Limb (tissue), 2 donors: ENCODE data around the gene DECR2.
A peak's percentile ranks its signal among the peaks of the same experiment; 100 is the strongest.
"Not testable (repeated sequence)": the region's sequence is repeated elsewhere in the genome, so short reads cannot be mapped to it uniquely, and the experiment has no call there.

ENCODE experiments used
- DNase-seq, 2 donors: peaks; one replicate each; pipeline ENCODE4 v3.0.0-alpha.2; 2016; ENCODE audit errors: extremely low spot score in 2 of 2

Gene DECR2

DNA sequence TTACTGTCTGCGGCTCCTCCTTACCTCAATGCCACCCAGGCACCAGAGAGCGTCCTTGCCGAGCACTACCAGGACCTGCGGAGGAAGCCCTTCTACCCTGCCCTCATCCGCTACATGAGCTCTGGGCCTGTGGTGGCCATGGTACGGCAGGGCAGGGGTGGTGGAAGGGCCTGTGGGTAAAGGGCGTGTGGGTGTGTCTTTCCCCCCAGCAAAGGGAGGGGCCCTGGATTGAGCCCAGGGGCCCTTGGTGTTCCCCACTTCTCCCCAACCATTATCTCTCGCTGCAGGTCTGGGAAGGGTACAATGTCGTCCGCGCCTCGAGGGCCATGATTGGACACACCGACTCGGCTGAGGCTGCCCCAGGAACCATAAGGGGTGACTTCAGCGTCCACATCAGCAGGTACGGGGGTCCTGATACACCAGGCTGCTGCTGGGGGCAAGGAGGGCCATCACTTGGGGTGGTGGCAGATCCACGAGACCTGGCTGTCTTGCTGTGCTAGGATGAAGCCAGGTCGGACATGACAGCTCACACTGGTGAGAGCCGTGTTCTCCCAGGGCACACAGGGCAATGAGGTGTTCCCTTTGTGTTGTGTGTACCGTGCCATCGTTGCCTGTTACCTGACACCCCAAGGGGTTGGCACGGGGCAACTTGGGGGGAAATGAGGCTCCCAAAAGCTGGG is 2.2 kb upstream of the DECR2 start:
- no peak for DNase-seq

DNA sequence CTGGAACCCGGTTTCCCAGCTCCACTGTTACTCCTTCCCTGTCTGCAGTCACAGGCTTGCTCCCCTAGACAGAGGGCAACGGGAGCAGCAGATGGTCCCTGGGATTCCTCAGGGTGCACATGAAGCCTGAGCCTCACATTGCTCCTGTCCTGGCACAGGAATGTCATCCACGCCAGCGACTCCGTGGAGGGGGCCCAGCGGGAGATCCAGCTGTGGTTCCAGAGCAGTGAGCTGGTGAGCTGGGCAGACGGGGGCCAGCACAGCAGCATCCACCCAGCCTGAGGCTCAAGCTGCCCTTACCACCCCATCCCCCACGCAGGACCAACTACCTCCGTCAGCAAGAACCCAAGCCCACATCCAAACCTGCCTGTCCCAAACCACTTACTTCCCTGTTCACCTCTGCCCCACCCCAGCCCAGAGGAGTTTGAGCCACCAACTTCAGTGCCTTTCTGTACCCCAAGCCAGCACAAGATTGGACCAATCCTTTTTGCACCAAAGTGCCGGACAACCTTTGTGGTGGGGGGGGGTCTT is 1.6 kb upstream of the DECR2 start:
- no peak for DNase-seq

DNA sequence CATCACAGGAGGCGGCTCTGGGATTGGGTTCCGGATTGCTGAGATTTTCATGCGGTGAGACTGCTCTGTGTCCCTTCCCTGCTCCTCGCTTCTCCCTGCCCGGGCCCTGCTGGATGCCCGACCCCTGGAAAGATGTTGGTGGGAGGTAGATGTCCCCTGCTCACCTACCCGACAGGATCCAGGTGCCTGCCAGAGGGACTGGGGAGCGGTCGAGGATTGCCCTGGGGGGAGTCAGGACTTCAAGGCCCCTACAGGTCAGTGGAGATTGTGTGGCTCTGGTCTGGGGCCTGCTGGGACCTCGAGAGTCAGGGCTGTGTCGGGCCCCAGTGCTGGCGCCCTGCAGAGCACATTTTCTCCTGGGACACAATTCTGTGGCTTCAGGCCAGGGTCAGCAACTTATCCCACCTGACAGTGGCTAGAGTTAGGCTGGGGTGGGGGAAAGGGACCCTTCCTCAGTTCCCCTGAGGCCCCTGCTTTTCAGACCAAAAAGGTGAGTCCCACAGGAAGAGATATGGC is 3.3 kb downstream of the DECR2 start:
- no peak for DNase-seq

DNA sequence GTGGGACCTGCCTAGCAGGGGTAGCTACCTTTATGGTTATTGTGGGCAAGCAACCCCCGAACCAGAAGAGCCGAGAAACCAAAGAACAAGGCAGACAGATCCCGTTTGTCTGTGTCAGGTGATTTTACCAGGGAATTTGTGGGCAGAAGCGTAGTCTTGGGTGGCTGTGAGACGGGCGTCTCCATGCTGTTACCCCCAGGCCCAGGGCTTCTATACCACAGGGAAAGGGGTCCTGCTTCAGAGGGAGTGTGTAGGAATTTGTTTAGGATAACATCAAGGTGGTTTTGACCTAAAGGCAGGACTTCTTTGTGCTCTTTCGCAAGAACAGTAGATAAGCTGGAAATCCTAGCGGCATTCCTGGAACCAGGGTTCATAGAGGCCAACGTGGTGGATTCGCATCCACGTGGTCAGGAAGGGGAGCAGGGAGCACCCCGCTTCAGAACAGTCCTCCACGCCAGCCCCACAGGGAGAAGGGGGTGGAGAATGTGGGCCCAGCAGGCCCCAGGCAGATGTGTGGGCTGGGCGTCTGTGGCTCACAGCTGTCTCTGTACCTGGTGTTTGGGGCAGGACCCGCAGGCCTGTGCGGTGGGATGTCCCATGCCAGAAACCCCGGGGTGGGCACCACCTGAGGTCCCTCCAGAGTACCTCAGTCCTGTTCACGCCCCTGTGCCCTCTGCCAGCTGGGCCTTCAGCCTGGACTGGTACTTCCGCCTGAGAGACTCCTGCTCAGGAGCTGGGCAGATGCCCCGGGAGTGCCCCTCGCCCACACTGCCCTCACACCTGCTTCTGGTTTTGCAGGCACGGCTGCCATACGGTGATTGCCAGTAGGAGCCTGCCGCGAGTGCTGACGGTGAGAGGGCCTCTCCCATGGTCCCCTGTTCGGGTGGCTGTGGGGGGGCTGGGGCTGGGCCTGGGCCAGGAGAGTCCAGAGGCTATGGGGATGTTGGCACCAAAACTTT is 4.1 kb downstream of the DECR2 start:
- DNase-seq: no peak

DNA sequence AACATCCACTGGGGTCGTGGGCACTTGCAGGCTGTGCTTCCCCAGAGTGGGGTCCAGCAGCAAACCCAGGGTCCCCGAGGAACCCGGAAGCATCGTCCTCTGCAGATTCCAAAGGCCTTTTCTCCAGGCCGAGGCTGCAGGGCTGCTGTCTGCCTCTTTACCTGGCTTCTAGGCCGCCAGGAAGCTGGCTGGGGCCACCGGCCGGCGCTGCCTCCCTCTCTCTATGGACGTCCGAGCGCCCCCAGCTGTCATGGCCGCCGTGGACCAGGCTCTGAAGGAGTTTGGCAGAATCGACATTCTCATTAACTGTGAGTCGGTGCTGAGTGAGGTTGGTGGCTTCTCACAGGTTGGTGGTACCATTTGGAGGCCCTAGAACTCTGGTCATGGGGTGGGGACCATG is 5.6 kb downstream of the DECR2 start:
- DNase-seq: no peak

DNA sequence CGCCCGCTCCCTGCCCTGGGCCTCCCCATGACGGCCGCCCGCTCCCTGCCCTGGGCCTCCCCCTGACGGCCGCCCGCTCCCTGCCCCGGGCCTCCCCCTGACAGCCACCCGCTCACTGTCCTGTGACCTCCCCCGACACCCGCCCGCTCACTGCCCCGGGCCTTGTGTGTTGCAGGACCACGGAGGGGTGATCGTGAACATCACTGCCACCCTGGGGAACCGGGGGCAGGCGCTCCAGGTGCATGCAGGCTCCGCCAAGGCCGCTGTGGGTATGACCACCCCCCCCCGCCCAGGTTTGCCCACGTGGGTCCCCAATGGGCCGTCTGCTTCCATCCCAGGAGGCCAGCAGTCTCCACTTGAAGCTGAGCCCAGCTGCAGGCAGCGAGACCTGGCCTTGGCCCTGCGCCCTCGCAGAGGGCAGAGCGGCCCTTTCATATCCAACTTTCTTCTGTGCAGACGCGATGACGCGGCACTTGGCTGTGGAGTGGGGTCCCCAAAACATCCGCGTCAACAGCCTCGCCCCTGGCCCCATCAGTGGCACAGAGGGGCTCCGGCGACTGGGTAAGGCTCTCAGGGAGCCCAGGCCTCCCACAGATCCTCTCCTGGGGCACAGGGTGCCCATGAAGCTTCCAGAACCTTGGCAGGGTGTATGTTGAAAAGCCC is 9.0 kb downstream of the DECR2 start:
- no peak for DNase-seq

DNA sequence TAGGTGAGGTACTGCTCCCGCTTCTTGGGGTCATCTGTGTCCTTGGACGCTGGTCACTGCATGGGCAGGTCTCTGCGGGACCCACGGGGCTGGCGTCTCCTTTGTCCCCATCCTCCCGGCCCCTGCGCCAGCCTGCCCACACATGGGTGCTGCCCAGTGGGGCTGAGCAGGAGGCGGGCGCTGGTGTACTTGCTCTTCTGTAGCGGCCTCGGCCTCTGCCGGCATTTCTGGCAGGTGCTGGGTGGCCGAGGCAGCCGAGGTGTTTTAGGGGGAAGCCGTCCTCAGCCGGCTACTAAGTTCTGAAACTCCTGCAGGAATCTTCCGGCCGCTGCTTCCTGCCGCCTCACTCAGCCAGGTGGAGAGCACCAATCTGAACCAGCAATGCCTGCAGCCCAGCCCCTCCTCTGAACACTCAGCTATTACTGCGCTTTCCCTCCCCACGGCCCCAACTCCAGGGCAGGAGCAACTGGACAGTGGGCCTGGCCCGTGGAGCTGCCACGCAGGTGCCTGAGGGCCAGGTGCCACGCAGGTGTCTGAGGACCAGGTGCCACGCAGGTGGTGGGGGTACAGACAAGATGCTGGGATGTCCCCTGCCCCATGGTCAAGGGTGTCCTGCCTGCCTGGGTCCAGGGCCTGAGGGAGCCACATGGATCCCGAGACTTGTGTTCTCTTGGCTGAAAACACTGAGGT is 10.0 kb downstream of the DECR2 start:
- DNase-seq: no peak

DNA sequence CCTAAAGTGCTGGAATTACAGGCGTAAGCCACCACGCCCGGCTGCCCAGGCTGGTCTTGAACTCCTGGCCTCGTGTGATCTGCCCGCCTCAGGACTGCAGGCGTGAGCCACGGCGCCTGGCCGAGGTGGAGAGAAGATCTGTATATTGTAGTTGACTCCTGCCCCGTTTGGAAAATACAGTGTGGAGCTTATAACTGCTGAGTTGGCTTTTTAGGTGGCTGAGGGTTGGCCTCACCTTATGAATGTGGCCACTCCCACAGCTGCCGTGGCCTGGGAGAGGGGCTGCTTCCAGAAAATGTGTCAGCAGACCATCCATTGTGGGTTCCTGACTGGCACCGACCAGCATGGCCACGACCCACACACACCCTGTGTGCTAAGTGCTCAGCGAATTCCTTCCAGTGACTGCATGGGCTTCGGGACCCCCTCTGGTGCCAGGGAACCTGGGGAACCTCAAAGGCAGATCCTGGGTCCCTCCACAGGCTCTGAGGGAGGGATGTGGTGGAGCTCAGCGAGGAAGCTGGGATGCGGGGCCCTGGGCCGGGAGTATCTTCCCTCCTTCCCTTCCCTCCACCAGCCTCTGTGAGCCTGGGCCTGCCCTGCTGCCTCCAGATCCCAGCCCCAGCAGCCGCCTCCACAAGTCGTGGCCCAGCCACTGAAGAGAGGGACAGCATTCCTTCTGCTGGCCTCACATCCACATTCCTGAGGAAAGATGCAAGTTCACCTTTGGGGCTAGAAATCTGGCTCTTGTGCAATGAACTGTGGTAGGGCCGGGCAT is 12.9 kb downstream of the DECR2 start:
- no peak for DNase-seq

DNA sequence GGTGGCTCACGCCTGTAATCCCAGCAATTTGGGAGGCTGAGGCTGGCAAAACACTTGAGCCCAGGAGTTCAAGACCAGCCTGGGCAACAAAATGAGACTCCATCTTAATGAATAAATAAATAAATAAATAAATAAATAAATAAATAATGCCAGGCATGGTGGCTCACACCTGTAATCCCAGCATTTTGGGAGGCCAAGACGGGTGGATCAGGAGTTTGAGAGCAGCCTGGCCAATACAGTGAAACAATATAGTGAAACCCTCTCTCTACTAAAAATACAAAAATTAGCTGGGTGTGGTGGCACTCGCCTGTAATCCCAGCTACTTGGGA is 13.4 kb downstream of the DECR2 start:
- DNase-seq: not testable (repeated sequence)

DNA sequence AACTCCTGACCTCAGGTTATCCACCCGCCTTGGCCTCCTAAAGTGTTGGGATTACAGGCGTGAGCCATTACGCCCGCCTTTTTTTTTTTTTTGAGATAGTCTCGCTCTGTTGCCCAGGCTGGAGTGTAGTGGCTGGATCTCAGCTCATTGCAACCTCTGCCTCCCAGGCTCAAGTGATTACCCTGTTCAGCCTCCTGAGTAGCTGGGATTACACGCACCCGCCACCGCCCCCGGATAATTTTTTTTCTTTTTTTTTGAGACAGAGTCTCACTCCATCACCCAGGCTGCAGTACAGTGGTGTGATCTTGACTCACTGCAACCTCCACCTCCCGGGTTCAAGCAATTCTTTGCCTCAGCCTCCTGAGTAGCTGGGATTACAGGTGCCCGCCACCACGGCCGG is 20.5 kb downstream of the DECR2 start:
- DNase-seq: not testable (repeated sequence)

DNA sequence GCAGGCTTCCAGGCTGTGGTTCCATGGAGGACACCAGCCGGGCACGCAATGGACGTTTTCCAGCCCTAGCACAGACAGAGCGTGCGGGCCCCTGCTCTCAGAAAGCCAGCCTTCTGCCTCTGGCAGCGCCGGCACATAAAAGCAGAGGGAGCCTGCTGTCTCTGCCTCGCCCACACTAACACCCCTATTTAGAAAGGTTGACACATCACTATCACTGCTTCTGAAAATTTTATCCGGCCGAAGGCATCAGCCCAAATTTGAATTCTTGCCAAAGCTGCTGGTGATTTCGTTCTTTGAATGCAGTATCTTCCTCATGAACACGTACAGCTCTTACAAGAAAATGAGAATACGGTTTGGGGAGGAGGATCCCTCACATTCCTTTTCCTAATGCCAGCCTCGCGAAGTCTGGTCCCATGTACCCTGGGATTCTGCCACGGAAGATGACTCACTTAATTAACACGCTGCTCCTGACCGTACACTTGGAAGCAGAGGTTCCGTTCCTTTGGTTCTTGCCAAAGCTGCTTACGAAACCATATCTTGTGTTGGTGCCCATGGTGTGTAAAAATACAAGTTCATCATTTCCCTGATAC is 22.4 kb downstream of the DECR2 start:
- DNase-seq: no peak

DNA sequence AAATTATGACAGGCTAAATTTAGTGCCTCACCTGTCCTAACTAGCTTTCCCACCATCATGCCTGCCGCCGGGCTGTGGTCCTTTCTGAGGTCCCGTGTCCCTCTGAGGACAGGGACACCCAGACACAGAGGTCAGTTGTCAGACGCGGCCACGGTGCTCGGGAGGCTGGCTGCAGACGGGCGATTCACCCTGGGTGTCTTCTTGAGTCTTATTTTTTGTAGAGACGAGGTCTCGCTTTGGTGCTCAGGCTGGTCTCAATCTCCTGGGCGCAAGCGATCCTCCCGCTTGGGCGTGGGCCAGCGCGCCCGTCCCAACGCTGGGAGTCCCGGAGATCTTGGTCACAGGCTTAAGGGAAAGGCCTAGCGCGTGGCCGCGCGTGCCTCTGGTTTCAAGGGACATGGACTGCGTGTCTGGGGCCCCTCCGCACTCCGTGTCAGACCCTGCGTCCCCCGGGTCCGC is 23.0 kb downstream of the DECR2 start:
- DNase-seq: peak in 1 of 2 donors; percentile 51

DNA sequence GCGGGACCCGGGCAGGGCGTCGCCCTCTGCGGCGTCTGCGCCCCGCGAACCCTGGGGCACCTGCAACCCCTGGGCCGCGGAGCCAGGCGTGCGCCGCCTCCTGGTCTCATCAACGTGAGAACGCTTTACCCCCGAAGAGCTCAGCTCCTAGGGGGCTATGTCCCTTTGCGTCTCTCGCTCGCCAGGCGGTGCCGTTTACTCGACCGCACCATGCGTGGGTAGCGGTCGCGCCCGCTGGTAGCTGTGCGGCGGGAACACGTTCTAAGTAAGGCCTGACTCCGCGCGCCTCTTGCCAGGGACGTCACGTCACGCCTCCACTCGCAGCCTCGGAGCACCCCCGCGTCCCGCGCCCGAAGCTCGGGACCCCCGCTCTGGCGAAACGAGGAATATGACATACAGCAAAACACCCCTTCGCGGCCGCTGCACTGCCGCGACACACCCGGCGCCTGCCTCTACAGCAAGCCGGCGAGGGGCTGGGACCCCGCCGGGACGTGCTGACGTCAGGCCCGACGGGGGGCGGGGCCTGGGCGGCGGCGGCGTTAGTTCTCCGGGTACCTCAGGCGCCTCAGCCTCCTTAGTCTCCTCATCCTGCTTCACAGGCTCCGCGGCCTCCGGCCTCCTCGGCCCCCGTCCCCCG is 23.5 kb downstream of the DECR2 start, which contains the start of gene RAB11FIP3:
Gene RAB11FIP3 (plus strand): TSS at position 568 of the 637 bp plus-strand sequence. CDS start 358 bp downstream, outside the sequence.
- peak; percentile 76 to 92 for DNase-seq

DNA sequence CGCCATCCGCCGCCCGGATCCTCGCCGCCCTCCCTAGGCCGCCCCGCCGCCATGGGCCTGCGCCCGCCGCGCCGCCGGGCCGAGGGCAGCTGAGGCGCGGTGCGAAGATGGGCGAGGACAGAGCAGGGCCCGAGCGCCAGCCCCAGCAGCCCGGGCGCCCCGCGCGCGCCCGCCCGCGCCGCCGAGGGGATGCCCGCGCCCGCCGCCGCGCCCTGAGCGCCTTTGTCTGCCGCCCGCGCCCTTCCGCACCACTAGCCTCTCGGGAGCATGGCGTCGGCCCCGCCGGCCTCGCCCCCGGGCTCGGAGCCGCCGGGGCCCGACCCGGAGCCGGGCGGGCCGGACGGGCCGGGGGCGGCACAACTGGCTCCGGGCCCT is 24.0 kb downstream of the DECR2 start:
- no peak for DNase-seq

DNA sequence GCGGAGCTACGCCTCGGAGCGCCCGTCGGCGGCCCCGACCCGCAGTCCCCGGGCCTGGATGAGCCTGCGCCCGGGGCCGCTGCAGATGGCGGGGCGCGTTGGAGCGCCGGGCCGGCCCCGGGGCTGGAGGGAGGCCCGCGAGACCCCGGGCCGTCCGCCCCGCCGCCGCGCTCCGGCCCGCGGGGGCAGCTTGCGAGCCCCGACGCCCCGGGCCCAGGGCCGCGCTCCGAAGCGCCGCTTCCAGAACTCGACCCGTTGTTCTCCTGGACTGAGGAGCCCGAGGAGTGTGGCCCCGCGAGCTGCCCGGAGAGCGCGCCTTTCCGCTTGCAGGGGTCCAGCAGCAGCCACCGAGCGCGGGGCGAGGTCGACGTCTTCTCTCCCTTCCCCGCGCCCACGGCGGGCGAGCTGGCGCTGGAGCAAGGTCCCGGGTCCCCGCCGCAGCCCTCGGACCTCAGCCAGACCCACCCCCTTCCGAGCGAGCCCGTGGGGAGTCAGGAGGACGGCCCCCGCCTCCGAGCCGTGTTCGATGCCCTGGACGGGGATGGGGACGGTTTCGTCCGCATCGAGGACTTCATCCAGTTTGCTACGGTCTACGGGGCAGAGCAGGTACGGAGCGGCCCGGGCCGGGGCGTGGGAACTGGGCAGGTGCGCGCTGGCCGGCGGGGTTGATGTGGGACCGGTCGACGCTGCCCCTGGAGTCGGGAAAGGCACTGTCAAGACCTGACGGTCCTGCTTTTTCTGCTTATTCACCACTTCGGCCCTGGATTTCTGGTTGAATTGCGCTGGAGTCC is 24.6 kb downstream of the DECR2 start:
- DNase-seq: peak in 1 of 2 donors; percentile 49

DNA sequence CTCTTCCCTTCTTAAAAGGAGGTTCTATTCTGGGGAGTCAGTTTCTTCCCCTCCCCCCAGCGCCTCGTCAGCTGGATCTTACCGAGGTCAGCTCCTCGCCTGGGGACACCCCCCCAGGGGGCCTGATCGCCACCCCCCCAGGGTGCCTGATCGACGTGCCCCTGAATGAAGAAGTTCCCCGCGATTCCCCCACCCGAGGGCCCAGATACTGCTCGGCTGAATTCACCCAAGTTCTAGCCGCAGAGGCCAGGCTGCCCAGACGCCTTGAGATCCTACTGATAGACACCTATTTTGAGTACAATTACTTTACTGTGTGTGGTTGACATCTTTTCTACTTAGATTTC is 25.2 kb downstream of the DECR2 start:
- no peak for DNase-seq

DNA sequence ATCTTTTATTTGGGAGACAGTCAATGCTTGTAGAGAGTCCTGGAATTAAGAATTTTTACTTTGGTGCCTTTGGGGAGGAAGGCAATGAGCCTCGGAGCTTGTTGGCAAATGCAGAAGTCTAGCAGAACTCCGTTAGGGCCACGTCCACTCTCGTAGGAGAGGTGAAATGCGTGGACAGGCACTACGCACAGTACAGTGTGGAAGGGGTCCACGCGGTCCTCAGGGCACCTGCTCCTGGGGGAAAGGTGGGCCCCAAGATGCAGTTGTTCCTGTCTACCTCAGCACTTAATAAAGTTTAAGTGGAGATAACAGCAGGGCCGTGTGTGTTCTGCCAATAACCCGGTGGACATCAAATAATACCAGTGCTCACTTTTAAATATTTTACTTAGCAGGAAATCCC is 25.6 kb downstream of the DECR2 start:
- no peak for DNase-seq

DNA sequence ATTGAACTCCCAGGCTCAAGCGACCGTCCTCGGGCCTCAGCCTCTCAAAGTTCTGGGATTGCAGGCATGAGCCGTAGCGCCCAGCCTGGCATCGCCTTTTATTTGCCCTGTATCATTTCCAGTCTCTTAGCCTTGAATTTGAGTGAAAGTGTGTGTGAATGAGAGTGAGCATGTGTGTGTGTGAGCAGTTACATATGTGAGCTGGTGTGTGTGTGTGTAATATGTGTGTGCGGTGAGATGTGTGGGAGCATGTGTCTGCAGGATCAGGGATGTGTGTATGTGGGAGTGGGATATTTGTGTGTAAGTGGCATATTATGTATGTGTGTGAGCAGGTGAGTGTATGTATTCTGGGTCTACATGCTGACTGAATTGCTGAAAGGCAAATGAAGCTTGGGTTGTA is 29.2 kb downstream of the DECR2 start:
- DNase-seq: no peak

DNA sequence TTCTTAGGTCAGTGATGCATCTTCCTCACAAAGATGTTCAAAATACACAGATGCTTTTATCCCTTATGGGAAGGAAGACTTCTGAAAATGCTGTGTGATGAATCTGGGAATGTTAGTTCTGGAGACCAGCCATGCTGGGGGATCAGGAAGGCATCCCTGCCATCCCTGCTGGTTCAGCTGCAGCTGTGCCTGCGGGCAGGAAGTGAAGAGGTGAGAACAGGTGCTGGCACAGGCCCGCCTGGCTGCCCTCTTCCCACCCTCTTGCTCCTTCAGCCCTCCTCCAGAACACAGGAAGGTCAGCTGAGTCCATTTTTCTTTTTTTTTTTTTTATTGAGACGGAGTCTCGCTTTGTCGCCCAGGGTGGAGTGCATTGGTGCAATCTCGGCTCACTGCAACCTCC is 38.9 kb downstream of the DECR2 start:
- DNase-seq: peak in 1 of 2 donors; percentile 36
